Astrocyte of the spinal cord (primary cell): ENCODE data around the gene CPNE8.

Source experiments
- DNase-seq: peaks from one replicate; pipeline ENCODE4 v3.0.0; 2011; ENCODE audit warnings: low read depth, low spot score
- H3K4me3 ChIP-seq: 2 replicates; pipeline ENCODE4 v1.5.1; 2011; ENCODE audit warnings: low read depth, mild to moderate bottlenecking, low read length, moderate library complexity
- CTCF ChIP-seq: IDR thresholded peaks from 2 replicates; pipeline ENCODE4 v1.5.1; 2012; ENCODE audit warnings: low read depth, mild to moderate bottlenecking, low read length, inconsistent platforms
- in situ Hi-C: cut with HindIII; loops from 2 replicates; pipeline ENCODE4 v1.10.0; 2017; ENCODE audit warnings: low sequenced_read_pairs

CPNE8 gene

GRCh38 chr12:38689195-38689594 is 216.2 kb downstream of the CPNE8 start:
- DNase-seq, result no peak
- in situ Hi-C loops, result no loop called here

GRCh38 chr12:38682521-38682920 is 222.9 kb downstream of the CPNE8 start:
- no peak for TF ChIP-seq CTCF
- H3K4me3 ChIP-seq, result no peak overlapping the region
- no peak for DNase-seq
- in situ Hi-C loops, result no loop called here

More at GRCh38 chr12:38689195-38689594, 216.2 kb downstream of the CPNE8 start:
- H3K4me3 ChIP-seq, result no peak overlapping the region
- TF ChIP-seq CTCF, result no peak

DNA sequence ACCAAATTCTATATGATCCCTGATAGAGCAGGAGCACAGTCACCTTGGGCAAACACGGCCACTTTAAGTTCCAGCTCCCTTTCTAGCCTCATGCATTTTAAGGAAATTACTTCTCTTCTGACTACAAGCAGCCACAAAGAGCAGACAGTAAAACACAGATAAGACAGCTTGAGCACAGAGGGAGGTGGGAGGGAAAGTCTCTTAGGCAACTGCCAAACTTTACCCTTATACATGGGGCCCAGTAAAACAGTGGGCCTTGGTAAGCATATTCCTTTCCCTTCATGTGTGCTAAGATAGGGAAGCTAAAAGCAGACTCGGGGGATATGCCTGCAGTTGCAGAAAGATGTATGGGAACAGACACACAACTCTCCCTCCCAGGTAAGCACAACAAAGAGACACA is 235.9 kb downstream of the CPNE8 start:
- in situ Hi-C loops, result no loop called here
- DNase-seq, result no peak
- no peak overlapping the region for H3K4me3 ChIP-seq
- TF ChIP-seq CTCF, result no peak

GRCh38 chr12:38669081-38669480 is 236.3 kb downstream of the CPNE8 start:
- no peak overlapping the region for H3K4me3 ChIP-seq
- TF ChIP-seq CTCF, result no peak
- in situ Hi-C loops, result no loop called here
- DNase-seq, result no peak

GRCh38 chr12:38666425-38666824 is 239.0 kb downstream of the CPNE8 start:
- no peak for DNase-seq
- in situ Hi-C loops, result no loop called here
- no peak for TF ChIP-seq CTCF
- no peak overlapping the region for H3K4me3 ChIP-seq

GRCh38 chr12:38664661-38665269 is 240.6 kb downstream of the CPNE8 start:
- no peak for DNase-seq
- TF ChIP-seq CTCF, result peak; percentile 59
- in situ Hi-C loops, result no loop called here
- no peak overlapping the region for H3K4me3 ChIP-seq
